NCI-H1417 (cell line): ENCODE measurements around the gene MED27.

ENCODE experiments used
- DNase-seq, 3 experiments: peaks; one replicate each; lab custom pipeline; 2025; lab: John Stamatoyannopoulos, UW

MED27 gene

GRCh38 chr9:131854896-131855613 is 224.6 kb downstream of the MED27 start:
- peak in 1 of 3 experiments; percentile 47 for DNase-seq

GRCh38 chr9:131854334-131854733 is 225.3 kb downstream of the MED27 start:
- DNase-seq = no peak

GRCh38 chr9:131853434-131853833 is 226.2 kb downstream of the MED27 start:
- no peak for DNase-seq

- no peak for DNase-seq
Observed at GRCh38 chr9:131851414-131851813, 228.3 kb downstream of the MED27 start.

GRCh38 chr9:131849391-131849790 is 230.3 kb downstream of the MED27 start:
- DNase-seq = no peak

- DNase-seq = no peak
Observed at GRCh38 chr9:131848570-131849160, 231.0 kb downstream of the MED27 start.

GRCh38 chr9:131847665-131848354 is 231.9 kb downstream of the MED27 start:
- no peak for DNase-seq

GRCh38 chr9:131845305-131846298 is 234.1 kb downstream of the MED27 start:
- no peak for DNase-seq

GRCh38 chr9:131844745-131845118 is 234.9 kb downstream of the MED27 start:
- DNase-seq = no peak

- DNase-seq = no peak
Observed at GRCh38 chr9:131843989-131844744, 235.5 kb downstream of the MED27 start.

GRCh38 chr9:131841765-131842318 is 237.8 kb downstream of the MED27 start:
- no peak for DNase-seq

- DNase-seq = no peak
Observed at GRCh38 chr9:131840751-131841702, 238.6 kb downstream of the MED27 start.

- no peak for DNase-seq
Observed at GRCh38 chr9:131840220-131840619, 239.4 kb downstream of the MED27 start.

GRCh38 chr9:131839281-131840084 is 240.2 kb downstream of the MED27 start:
- DNase-seq = no peak

GRCh38 chr9:131838530-131839280 is 241.0 kb downstream of the MED27 start:
- DNase-seq = no peak

GRCh38 chr9:131837836-131838235 is 241.8 kb downstream of the MED27 start:
- no peak for DNase-seq

GRCh38 chr9:131837316-131837715 is 242.4 kb downstream of the MED27 start:
- peak in 1 of 3 experiments; percentile 33 for DNase-seq
